Stomach (tissue), 9 donors: ENCODE measurements around the gene GRIP1. TPM values are rescaled to one million over a fixed set of nuclear protein-coding genes. Genes with fewer than 3 reads are reported as not detected.

ENCODE experiments used
- DNase-seq, 2 donors: peaks; one replicate each; pipeline versions ENCODE4 v3.0.0 to v3.0.0-alpha.2; 2013 to 2019
- H3K27ac ChIP-seq, 5 donors: fragments of 200-600 bp in 4 of 5; sonication (generic) in 4 of 5; one replicate each; pipeline ENCODE4 v1.5.1; 2013 to 2019; ENCODE audit warnings: mild to moderate bottlenecking in 1 of 5, moderate library complexity in 1 of 5
- H3K27me3 ChIP-seq, 3 donors: fragments of 200-600 bp; sonication (generic); one replicate each; pipeline ENCODE4 v1.5.1; 2017 to 2019; ENCODE audit warnings: mixed run types in 1 of 3
- H3K36me3 ChIP-seq, 4 donors: fragments of 200-600 bp; sonication (generic); 1 replicate in 3 of 4; 2 replicates in 1 of 4; pipeline ENCODE4 v1.5.1; 2016 to 2019
- H3K4me1 ChIP-seq, 4 donors: fragments of 200-600 bp; sonication (generic); one replicate each; pipeline ENCODE4 v1.5.1; 2016 to 2019
- H3K4me3 ChIP-seq, 4 donors: fragments of 200-600 bp; sonication (generic) in 3 of 4; one replicate each; pipeline ENCODE4 v1.5.1; 2016 to 2019; ENCODE audit warnings: mild to moderate bottlenecking in 1 of 4
- H3K9me3 ChIP-seq, 4 donors: fragments of 200-600 bp; sonication (generic); one replicate each; pipeline ENCODE4 v1.5.1; 2016 to 2019
- CTCF ChIP-seq, 7 experiments: fragments of 450-650 bp in 4 of 7; fragments of 200-600 bp in 3 of 7; sonication (generic) in 3 of 7; IDR thresholded peaks; one replicate each; pipeline ENCODE4 v1.5.1; 2016 to 2019; ENCODE audit warnings: antibody characterized with exemption in 7 of 7, control low read depth in 2 of 7, mild to moderate bottlenecking in 1 of 7
- EP300 ChIP-seq: sonication (generic); formaldehyde crosslinking; IDR thresholded peaks from one replicate; pipeline ENCODE4 v1.6.1; 2017; ENCODE audit warnings: antibody characterized with exemption
- POLR2A ChIP-seq, 4 donors: fragments of 450-650 bp; IDR thresholded peaks; one replicate each; pipeline ENCODE4 v1.6.1; 2016; ENCODE audit warnings: antibody characterized with exemption in 4 of 4, control low read depth in 2 of 4, mild to moderate bottlenecking in 1 of 4, moderate library complexity in 1 of 4
- POLR2AphosphoS5 ChIP-seq, 3 donors: sonication (generic); formaldehyde crosslinking; IDR thresholded peaks; one replicate each; pipeline ENCODE4 v1.6.1; 2016; ENCODE audit warnings: antibody characterized with exemption in 3 of 3
- WGBS, 5 donors: extraction: QIAGEN DNeasy Blood & Tissue Kit in 3 of 5; methylation state at CpG; one replicate each; pipeline versions ENCODE4 v1.1.5 to v1.1.7; 2013 to 2018; 5-methylcytosine and 5-hydroxymethylcytosine counted together
- intact Hi-C: fragments of 100-400 bp; cut with DNase I; formaldehyde crosslinking; loops from one replicate; pipeline ENCODE4 v1.15.1; 2023; ENCODE audit warnings: low total_unique reads
- polyA plus RNA-seq, 3 donors: library from polyadenylated mRNA; stranded (reverse); fragments of 200-250 nt; gene quantifications; one replicate each; pipeline ENCODE4 v1.2.3, GENCODE V29; 2013
- total RNA-seq, 5 donors: library from RNA; depleted of rRNA; stranded (reverse); fragments of >200 nt; gene quantifications; one replicate each; pipeline versions ENCODE4 v1.1.0 to v1.2.3, GENCODE V29; 2014 to 2016
- donor health status: healthy with polysubstance abuse.
- donor health status: Bipolar disorder and iron deficiency.
- donor health status: healthy.

GRIP1 gene
- total and polyA plus RNA-seq, 8 donors: 0.31 to 8.8 (median 4.4) TPM; not detected in 1

- H3K4me3 ChIP-seq: no peak overlapping the region
- WGBS, 5 donors: 88 to 98% (median 93%) methylated on average over 1 of the region's 1 CpG
- H3K9me3 ChIP-seq: no peaks in the 10 kb centered on the region
- peaks cover 0 to 4% (median 0%) of the 10 kb centered on the region in 4 donors for H3K36me3 ChIP-seq
- no peaks in the 10 kb centered on the region for H3K27me3 ChIP-seq
- H3K27ac ChIP-seq: no peak overlapping the region
- DNase-seq: no peak
- intact Hi-C loops: no loop called here
- TF ChIP-seq CTCF (IDR thresholded peaks at IDR 0.05) (no peak), POLR2A (IDR thresholded peaks at IDR 0.05) (no peak), EP300 (no peak), POLR2AphosphoS5 (IDR thresholded peaks at IDR 0.05) (no peak)
- no peaks in the 10 kb centered on the region for H3K4me1 ChIP-seq
These were observed 291.8 kb downstream of the GRIP1 start for GRCh38 chr12:66387117-66387516.

GRCh38 chr12:66380769-66381535, 297.9 kb downstream of the GRIP1 start:
- no peak for DNase-seq
- Histone ChIP-seq H3K27me3 (no peaks in the 10 kb centered on the region), H3K4me3 (no peak overlapping the region), H3K4me1 (no peaks in the 10 kb centered on the region), H3K36me3 (no peaks in the 10 kb centered on the region), H3K9me3 (no peaks in the 10 kb centered on the region), H3K27ac (no peak overlapping the region)
- intact Hi-C loops: no loop called here
- WGBS, 5 donors: 89 to 97% (median 93%) methylated on average over 5 of the region's 5 CpGs
- no peak for TF ChIP-seq EP300
- no peak for TF ChIP-seq CTCF (IDR thresholded peaks at IDR 0.05)
- TF ChIP-seq POLR2A (IDR thresholded peaks at IDR 0.05): no peak
- no peak for TF ChIP-seq POLR2AphosphoS5 (IDR thresholded peaks at IDR 0.05)

GRCh38 chr12:66379616-66380015, 299.3 kb downstream of the GRIP1 start:
- 86 to 95% (median 94%) methylated on average over 6 of the region's 6 CpGs for whole genome bisulfite sequencing, 5 donors
- Histone ChIP-seq H3K27ac (no peak overlapping the region), H3K36me3 (no peaks in the 10 kb centered on the region), H3K9me3 (no peaks in the 10 kb centered on the region), H3K4me3 (no peak overlapping the region), H3K27me3 (no peaks in the 10 kb centered on the region), H3K4me1 (no peaks in the 10 kb centered on the region)
- intact Hi-C loops: no loop called here
- DNase-seq: no peak
- TF ChIP-seq EP300: no peak

- Histone ChIP-seq H3K4me1 (no peaks in the 10 kb centered on the region), H3K27me3 (no peaks in the 10 kb centered on the region), H3K27ac (no peak overlapping the region), H3K9me3 (no peaks in the 10 kb centered on the region), H3K4me3 (no peak overlapping the region), H3K36me3 (no peaks in the 10 kb centered on the region)
- intact Hi-C loops: no loop called here
- WGBS, 5 donors: 85 to 98% (median 93%) methylated on average over 1 of the region's 1 CpG
- no peak for TF ChIP-seq EP300
- TF ChIP-seq POLR2AphosphoS5 (IDR thresholded peaks at IDR 0.05): no peak
- no peak for TF ChIP-seq CTCF (IDR thresholded peaks at IDR 0.05)
- no peak for TF ChIP-seq POLR2A (IDR thresholded peaks at IDR 0.05)
- no peak for DNase-seq
These were observed 303.3 kb downstream of the GRIP1 start for GRCh38 chr12:66375560-66375959.

DNA sequence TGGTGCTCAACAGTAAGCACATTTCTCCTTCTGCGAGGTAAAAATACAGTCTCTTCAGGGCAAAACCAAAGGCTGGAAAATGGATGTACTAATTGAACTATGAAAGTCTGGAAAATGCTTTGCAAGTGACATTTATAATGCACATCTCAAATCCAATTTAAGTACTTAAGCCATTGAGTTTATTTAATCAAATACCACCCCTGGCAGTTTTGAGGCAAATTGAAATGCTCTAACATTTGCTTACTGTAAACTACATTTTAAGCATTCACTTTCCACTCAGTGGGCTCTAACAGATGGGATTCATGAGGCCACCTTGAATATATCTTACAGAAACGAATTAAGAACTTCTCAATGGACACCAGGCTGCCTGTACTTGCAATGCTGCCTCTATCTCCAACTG, 306.9 kb downstream of the GRIP1 start:
- H3K9me3 ChIP-seq: no peaks in the 10 kb centered on the region
- no peaks in the 10 kb centered on the region for H3K4me1 ChIP-seq
- no peaks in the 10 kb centered on the region for H3K27me3 ChIP-seq
- no peak overlapping the region for H3K4me3 ChIP-seq
- no peaks in the 10 kb centered on the region for H3K36me3 ChIP-seq
- WGBS, 5 donors: 67 to 76% (median 68%) methylated on average over 2 of the region's 2 CpGs
- intact Hi-C loops: no loop called here
- no peak overlapping the region for H3K27ac ChIP-seq
- TF ChIP-seq EP300 (no peak), CTCF (IDR thresholded peaks at IDR 0.05) (no peak), POLR2AphosphoS5 (IDR thresholded peaks at IDR 0.05) (no peak), POLR2A (IDR thresholded peaks at IDR 0.05) (no peak)
- peak in 1 of 2 donors; percentile 16 for DNase-seq
